Brain pericyte (primary cell): ENCODE measurements around the gene HMSD.
"Not testable (repeated sequence)": the region's sequence is repeated elsewhere in the genome, so short reads cannot be mapped to it uniquely, and the experiment has no call there.

Source experiments
- DNase-seq: peaks from one replicate; pipeline ENCODE4 v3.0.0-alpha.2; 2012; ENCODE audit warnings: low read depth, low spot score

HMSD gene, protein sequence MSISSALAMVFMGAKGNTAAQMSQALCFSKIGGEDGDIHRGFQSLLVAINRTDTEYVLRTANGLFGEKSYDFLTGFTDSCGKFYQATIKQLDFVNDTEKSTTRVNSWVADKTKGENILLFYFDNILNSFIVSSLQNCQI

DNA sequence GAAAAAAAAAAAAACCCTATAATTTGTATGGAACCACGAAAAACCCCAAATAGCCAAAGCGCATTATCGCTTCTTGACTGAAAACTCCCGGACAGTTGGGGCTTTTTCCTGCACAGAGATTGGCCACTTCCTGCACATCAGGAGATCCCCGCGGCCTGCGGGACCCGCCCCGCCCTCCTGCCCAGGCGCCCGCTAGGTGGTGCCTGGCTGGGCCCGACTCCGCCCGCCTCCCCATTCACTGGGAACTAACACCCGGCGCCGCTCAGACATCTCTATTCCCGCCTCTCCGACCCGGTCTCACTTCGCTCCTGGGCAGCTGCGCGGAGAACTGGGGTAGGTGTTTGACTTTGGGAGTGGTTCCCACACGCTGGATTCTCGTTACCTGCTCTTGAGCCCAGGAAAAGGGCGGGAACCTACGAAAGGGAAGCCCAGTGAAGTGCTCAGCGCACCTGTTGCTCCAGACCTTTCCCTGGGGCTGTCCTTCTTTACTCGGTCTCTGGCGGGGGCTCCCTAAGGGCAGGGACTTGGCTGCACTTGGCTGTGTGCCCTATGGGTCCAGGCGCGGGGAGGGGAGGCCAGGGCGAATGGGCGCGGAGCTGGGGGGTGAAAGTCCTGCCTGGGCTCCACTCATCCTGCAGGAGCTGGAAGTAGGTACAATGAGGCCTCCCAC, at the start of gene HMSD:
HMSD (plus strand) TSS at position 234 of the 670 bp plus-strand sequence. CDS start 4,155 bp downstream, outside the sequence.
- DNase-seq, result no peak

DNA sequence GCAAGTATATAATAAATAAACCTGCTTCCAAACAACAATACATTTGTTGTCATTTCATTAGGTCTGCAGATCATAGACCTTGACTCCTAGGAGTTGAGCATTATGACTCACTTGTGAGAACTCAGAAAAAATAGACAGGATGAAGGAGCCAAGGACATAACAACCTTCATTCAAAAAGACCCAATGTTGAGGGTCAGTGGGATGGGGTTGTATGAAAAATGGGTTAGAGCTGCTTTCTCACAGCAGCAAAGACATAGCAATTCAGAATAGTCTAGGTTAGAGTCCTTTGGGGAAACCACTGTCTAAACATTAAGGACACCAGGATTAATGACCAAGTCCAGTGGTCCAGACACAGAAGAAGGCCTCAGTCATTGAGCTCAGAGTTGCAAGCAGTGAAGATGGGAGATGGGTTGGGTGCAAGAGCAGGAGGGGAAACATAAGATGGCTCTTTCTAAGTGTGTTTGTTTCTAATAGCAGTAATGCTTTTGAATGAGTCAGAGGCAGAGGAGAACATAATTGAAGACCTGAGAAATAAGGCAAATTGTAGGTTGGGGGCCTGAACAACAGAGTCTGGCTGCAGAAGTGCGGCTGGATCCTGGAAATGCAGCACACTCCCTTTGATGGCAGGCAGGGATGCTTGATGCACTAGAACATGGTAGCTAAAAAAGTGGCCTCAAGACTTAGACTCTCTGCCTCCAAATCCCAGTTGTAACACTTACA, 45.1 kb upstream of the HMSD start:
- no peak for DNase-seq

DNA sequence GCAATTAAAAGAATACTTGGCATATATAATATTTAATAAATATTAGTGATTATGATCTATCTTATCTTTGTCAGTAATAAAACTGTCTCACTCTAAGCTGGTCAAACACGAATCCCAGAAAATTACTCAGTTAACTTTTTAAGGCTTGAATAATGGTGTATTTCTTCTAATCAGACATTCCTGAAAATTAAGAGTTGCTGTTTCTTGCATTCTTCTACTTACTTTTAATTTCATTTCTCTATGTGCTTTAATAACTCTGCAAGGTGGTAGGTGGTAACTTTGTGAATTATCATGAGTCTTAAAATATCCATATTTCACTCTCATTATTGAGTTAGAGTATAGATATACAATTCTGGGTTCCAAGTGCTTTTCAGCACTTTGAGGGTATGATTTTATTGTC, 44.4 kb upstream of the HMSD start:
- no peak for DNase-seq

DNA sequence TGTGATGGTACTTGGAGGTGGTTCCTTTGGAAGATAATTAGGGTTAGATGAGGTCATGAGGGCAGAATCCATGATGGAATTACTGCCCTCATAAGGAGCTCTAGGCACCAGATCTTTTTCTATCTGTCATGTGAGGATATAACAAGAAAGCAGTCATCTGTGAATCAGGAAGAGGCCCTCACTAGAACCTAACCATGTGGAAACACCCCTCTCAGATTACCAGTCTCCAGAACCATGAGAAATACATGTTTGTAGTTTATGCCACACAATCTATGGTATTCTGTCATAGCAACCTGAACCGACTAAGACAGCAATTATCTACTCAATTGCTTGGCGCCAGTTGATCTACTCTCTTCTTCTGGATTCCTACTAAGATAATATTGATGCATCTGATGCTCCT, 43.7 kb upstream of the HMSD start:
- DNase-seq, result no peak

DNA sequence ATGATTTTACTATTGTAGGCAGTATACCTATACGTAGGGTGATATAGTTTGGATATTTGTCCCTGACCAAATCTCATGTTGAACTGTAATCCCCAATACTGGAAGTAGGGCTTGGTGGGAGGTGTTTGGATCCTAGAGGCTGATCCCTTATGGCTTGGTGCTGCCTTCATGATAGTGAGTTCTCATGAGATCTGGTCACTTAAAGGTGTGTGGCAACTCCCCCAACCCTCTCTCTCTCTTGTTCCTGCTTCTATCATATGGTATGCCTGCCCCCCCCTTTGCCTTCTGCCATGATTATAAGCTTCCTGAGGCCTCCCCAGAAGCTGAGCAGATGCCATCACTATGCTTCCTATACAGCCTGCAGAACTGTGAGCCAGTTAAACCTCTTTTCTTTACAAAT, 43.0 kb upstream of the HMSD start:
- no peak for DNase-seq

DNA sequence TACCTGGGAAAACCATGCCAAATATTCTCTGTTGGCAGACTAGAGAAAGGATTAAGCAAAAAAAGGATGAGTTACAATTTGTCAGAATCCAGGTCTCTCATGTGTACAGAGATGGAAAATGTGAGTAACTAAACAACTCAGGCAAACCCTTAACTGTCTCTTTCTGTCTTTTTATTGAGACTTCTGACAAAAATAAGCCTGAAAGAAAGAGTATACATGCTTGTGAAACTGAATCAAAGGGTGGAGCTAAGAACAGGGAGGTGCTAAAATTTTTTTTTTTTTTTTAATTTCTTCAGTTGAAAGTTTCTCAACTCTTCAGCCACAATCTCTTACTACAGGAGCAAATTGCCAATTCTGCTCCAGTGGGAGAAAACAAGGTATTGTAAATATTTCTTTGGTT, 41.4 kb upstream of the HMSD start, which contains the start of gene SERPINB10:
SERPINB10 (plus strand) TSS at position 295 of the 400 bp plus-strand sequence. CDS start 7,553 bp downstream, outside the sequence.
- DNase-seq, result no peak

DNA sequence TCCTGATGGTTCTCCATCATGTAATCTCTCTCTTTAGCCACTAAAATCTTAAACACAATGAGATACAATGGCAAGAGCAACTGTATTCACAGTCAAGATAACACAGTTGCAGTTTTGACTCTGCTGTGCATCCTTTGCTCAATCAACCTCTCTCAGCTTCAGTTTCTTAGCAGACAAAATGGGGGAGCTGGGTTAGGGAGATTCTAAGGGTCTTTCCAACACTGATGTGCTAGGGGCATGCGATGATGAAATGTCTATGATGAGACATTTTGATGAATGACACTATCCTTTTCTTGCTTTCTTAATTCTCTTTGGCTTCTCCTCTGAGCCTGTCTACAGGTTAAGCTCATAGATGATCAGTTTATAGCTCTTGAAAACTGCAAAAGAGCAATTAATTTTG, 40.2 kb upstream of the HMSD start:
- no peak for DNase-seq

DNA sequence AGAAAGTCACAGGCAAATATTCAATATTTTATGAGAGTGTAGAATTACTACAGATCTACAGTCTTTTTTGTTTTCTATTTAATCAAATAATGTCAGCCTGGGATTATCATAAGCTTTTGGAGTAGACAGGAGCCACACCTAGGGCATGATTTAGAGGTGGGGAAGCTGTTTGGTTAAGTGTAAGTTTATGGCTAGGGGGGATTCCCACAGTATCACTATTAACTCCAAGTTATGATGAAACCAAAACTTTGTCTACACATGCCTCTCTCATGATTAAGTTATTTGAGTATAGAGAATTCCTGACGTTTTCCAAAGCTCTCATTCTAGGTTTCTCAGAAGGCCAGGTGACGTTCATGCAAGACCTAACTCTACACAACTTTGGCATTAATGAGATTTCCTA, 39.2 kb upstream of the HMSD start:
- DNase-seq, result no peak

DNA sequence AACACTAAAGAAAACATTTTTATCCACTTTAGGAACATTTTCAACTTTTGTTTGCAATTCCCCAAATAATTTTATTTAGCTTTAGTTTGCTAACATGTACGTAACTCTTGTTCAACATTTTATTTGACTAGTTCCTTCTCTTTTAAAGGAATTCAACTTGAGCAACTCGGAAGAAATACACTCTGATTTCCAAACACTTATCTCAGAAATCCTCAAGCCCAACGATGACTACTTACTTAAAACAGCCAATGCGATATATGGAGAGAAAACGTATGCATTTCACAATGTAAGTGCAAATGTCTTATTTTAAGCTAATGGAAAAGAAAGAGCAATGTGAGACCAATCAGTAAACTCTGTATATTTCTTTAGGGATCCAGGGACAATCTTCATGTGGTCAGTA, 31.3 kb upstream of the HMSD start:
- DNase-seq, result no peak

DNA sequence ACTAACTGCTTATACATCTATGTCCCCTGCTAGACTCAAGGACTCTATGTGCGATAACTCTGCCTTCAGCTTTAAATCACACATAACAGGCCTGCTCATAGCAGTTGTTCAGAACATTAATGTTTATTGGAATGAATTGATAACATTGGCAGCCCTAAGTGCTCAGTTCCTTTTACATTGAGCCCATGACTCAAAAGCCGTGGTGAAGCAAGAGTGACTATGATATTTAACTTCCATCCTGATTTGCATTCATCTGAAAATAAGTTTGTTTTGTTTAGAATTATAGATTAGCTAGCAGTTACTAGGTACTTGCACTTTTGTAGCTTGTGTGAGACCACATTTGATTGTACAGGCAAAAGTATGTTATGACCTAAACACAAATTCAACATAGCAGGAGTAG, 27.1 kb upstream of the HMSD start:
- DNase-seq, result no peak

DNA sequence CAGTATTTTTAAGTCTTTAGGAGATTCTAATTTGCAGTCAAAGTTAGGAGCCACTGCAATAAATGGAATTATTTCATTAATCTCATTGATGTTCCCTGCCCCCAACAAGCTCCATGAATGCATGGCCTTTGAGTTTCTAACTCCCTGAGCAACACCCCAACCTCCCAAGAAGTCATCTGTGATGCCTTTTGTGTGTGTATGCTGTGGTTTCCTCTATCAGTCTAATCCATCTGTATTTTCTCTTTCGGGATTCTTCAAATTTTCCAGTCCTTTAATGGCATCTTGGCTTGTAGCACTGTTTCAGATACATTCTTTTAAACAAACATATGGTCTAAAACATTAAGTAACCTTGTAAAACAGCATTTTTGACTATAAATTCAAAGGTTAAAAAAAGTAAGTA, 24.6 kb upstream of the HMSD start:
- no peak for DNase-seq

DNA sequence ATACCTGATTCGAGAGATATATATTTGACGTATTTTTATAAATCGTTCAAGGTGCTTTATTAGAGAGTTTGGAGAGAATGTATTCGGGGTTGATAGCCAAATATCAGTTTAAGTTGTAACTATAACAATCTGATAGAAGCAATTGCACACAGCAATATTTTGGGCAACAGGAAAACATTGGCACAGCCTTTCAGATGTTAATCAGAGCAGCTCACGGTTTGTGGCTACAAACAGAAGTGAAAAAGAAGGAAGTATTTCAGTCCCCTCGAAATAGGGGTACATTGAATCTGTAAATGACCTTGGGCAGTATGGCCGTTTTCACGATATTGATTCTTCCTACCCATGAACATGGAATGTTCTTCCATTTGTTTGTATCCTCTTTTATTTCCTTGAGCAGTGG, 20.8 kb upstream of the HMSD start:
- no peak for DNase-seq

DNA sequence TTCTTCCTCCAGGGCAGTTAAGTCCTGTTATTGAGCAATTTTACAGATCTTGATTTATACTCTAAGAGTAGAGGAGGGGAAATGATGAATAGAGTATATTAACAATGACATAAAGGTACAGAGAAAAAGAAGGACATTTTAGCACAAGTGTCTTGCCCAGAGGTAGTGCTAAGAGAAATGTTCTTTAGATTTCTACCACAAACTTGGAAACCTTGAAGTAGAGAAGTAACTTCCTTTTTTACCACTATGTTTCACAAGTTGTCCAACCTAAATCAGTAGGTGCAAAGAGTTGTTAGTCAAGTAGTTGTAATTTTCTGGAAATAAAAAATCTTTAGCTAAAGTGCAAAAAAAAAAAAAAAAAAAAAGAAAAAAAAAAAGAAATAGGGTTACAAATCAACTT, 19.7 kb upstream of the HMSD start:
- not testable (repeated sequence) for DNase-seq

DNA sequence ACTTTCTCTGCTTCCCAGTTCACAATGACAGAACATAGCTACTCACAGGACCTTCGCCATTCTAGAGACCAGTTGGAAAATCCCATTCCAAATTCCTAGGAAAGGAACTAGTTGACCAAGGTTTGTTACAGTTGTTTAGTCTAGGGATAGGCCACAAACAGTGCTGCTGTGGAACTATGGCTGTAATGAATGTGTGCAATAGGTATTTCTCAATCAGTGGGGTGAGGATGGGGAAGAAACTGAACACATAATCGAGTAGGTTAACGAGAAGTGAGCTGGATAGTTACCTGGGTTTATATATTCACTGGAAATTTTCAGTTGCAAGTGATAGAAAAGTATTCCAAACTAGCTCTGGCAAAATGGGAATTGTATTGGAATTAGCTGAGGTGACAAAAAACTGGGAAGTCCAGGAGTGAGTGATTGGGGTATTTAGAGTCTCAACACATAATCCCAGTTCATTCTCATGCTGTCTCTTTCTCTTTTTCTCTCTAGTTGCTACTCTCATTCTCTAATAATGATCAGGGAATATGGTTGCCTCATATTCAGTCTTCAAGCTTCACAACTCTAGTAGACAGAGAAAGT, 18.2 kb upstream of the HMSD start:
- no peak for DNase-seq

DNA sequence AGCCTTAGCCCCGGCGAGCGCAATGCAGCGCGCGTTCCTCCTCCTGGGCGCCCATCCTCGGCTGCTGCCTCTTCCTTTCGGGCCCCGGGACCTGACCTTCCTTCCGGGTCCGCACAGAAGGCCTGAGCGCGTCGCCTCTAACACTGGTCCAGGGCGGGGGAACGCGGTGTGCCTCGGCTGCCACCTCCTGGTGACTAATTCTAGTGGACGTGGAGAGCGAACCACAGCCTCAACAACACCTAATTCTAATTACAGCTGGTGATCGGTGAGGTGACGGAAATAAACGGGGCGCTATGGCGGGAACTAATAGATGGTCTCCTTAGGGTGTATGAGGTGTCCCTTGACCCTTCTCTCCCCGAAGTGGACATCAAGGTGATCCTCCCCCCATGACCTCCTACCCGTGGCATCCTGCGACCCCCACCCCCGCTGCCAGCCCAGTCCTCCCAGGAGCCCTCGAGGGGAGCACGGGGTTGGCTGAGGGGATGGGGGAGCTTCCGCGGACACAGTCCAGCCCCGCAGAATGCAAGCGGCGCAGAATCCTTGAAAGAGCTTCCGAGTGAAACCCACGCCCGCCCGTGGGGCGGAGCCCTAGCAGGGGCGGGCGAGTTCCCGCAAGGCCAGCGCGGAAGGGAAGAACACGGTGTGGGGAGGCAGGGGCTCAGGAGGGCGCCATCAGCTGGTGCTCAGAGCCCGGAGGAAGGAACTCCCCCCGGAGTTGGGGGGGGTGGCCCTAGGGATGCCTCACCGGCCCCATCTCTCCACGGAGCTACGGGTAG, 12.8 kb upstream of the HMSD start:
- peak; percentile 3 for DNase-seq

DNA sequence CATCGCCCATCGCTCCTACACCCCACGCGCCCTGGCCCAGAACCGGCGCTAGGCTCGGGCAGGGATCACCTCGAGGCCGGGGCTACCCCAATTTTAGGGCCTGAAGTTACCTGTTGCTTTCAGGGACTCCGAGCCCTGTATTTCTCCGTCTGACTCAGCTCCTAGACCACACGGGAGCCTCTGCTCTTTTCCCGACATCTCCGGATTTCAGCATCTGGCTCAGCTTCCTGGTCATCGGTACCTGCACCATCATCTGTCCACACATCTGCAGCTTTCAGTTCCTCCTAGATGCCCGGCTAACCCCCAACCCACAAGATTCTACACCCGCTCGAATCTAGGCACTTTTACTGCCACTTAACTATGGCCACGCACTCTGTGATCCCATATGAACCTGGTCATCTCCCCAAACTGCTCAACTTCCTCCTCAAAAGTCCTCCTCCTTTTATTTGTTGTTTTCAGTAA, 12.1 kb upstream of the HMSD start:
- no peak for DNase-seq

DNA sequence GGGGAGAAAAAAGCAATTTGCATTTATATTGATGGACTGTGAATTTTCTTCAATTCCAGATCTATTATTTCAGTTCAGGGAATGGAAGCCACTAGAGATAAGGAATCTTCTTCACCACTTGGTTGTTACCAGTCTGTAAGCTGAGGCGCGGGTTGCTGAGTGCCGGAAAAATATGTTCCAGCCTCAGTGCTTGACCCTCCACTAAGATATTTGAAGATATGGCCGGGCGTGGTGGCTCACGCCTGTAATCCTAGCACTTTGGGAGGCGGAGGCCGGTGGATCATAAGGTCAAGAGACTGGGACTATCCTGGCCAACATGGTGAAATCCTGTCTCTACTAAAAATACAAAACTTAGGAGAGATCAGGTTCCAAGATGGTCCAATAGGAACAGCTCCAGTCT, 9.1 kb upstream of the HMSD start:
- no peak for DNase-seq

DNA sequence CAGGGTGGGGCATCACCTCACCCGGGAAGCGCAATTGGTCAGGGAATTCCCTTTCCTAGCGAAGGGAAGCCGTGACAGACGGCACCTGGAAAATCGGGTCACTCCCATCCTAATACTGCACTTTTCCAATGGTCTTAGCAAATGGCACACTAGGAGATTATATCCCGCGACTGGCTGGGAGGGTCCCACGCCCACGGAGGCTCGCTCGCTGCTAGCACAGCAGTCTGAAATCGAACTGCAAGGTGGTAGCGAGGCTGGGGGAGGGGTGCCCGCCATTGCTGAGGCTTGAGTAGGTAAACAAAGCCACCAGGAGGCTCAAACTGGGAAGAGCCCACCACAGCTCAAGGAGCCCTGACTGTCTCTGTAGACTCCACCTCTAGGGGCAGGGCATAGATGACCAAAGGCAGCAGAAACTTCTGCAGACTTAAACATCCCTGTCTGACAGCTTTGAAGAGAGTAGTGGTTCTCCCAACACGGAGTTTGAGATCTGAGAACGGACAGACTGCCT, 8.5 kb upstream of the HMSD start:
- DNase-seq, result not testable (repeated sequence)

DNA sequence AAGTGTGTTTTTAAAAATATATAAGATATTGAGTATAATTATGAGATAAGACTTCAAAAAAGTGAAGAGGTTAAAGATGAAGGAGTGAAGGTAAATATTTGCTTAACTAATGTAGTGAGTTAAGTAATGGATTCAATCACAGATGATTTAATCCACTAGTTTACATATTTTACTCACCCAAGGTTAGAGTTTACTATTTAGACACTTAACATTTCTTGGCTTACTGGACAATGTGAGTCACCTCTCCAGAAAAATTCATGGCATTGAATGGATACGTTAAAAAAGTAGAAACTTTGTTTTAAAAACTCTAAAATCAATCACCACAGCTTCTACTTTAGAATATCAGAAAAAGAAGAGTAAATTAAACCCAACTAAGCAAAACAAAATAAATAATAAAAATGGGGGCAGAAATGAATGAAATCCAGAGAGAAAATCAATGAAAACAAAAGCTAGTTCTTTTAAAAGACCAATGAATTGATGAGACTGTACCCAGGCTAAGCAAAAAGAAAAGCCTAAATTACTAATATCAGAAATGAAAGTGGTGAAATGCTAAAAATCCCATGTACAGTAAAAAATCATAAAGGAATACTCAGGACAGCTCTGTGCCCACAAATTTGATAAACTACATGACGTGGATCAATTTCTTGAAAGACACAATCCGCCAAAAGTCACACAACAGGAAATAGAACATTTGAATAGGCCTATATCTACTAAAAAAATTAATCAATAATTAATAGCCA, 1.9 kb upstream of the HMSD start:
- no peak for DNase-seq

DNA sequence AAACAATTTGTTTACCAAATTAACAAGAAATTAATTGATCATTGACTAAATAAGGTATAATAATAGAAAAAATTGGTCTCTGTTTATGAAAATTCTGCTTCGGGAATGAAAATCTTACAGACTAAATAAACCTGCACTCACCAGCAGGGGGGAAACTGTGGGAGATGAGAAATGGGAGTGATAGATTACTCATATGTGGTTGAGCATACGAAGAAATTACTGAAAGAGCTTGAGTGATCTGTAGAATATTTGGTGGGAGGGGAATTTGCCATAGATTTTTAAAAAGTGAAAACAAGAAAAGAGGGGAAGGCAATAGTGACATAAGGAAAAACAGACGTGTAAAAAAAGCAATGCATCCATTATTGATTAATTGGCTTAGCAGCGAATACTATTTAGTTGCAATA, 2.2 kb downstream of the HMSD start:
- no peak for DNase-seq

DNA sequence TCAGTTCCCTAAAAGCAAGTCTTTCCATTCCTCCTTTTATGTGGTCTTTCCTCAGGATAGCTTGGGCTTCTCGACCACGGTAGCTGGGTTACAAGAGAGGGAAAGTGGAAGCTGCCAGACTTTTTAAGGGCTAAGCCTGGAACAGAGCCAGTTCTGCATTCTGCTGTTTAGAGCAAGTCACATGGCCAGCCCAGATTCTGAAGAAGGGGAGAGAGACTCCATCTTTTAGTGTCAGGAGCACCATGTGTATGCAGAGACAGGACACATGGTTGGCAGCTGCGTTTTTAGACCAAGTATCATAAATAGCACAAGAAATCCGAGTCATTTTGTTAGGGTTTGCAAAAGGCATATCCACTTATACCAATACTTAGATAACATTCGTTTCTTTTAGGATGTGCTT, 4.7 kb downstream of the HMSD start:
- DNase-seq, result no peak
